Measurements from ENCODE around the gene FBXW11. TPM values are rescaled to one million over a fixed set of nuclear protein-coding genes. Genes with fewer than 3 reads are reported as not detected.

Gene FBXW11
- total RNA-seq, 1 experiment from 2014 or later, result 52.2 TPM

- TF ChIP-seq NR2C2 (CRISPR knock-in tag; IDR thresholded peaks at IDR 0.05) (no peak), NFATC4 (CRISPR knock-in tag; IDR thresholded peaks at IDR 0.05) (no peak), CREB1 (CRISPR knock-in tag; IDR thresholded peaks at IDR 0.05) (no peak)
- H3K36me3 Mint-ChIP-seq, result no peaks in the 10 kb centered on the region; the same call in 1 of the 2 replicates
- ATAC-seq, result no peak
- no peak overlapping the region for H3K27ac Mint-ChIP-seq
- H3K4me1 Mint-ChIP-seq, result peaks cover 14% of the 10 kb centered on the region
- H3K27me3 Mint-ChIP-seq (ENCODE audit: low read depth), result no peaks in the 10 kb centered on the region
- no peaks in the 10 kb centered on the region for H3K9me3 Mint-ChIP-seq
- ChIA-PET POLR2A (no interaction called here), CTCF (no interaction called here)
- no peak for DNase-seq (ENCODE audit: low spot score)
- no peak overlapping the region for H3K4me3 Mint-ChIP-seq
Measured at GRCh38 chr5:171897231-171897630, 109.2 kb downstream of the FBXW11 start.

DNA sequence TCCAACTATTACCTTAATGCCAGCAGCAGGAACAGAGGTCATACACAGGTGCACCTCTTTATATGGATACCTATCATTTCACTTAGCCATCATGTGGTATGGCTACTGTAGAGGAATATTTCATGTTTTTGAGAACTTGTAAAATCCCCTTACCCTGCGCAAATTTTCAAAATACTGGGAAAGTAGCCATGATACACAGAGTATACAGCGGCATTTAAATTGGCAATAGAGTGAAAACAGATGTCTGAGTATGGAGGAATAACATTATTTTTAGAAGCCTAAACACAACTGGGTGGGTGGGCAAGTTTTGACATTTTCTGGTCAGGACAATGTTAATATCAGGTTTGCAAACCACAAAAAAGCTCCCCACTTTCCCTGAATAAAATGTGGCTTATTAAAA is 111.4 kb downstream of the FBXW11 start:
- H3K4me1 Mint-ChIP-seq, result peaks cover 4% of the 10 kb centered on the region; the same call in 1 of the 2 replicates
- ChIA-PET POLR2A (no interaction called here), CTCF (no interaction called here)
- H3K27ac Mint-ChIP-seq, result no peak overlapping the region
- no peaks in the 10 kb centered on the region for H3K27me3 Mint-ChIP-seq (ENCODE audit: low read depth)
- DNase-seq (ENCODE audit: low spot score), result no peak
- H3K36me3 Mint-ChIP-seq, result peaks cover 11% of the 10 kb centered on the region
- no peaks in the 10 kb centered on the region for H3K9me3 Mint-ChIP-seq
- no peak overlapping the region for H3K4me3 Mint-ChIP-seq
- ATAC-seq, result no peak
- TF ChIP-seq IRF2 (CRISPR knock-in tag; IDR thresholded peaks at IDR 0.05; ENCODE audit: borderline replicate concordance, low read depth) (no peak), ELF4 (CRISPR knock-in tag; IDR thresholded peaks at IDR 0.05; ENCODE audit: low read depth) (no peak), MXD4 (CRISPR knock-in tag; IDR thresholded peaks at IDR 0.05; ENCODE audit: borderline replicate concordance) (no peak), TEAD4 (CRISPR knock-in tag; IDR thresholded peaks at IDR 0.05) (no peak), CREM (CRISPR knock-in tag; IDR thresholded peaks at IDR 0.05) (no peak), NR2C2 (CRISPR knock-in tag; IDR thresholded peaks at IDR 0.05) (no peak)
- TF ChIP-seq, protein P1, sequence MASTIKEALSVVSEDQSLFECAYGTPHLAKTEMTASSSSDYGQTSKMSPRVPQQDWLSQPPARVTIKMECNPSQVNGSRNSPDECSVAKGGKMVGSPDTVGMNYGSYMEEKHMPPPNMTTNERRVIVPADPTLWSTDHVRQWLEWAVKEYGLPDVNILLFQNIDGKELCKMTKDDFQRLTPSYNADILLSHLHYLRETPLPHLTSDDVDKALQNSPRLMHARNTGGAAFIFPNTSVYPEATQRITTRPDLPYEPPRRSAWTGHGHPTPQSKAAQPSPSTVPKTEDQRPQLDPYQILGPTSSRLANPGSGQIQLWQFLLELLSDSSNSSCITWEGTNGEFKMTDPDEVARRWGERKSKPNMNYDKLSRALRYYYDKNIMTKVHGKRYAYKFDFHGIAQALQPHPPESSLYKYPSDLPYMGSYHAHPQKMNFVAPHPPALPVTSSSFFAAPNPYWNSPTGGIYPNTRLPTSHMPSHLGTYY (CRISPR knock-in tag; IDR thresholded peaks at IDR 0.05), result no peak

GRCh38 chr5:171893290-171893886 is 113.0 kb downstream of the FBXW11 start:
- ChIA-PET CTCF (interaction anchor here (1.2 to 1.6 kb wide), 3 partner anchors 19 to 34 kb away, joined by 3 to 9 read pairs (median 4); no protein-coding TSS in a partner anchor), POLR2A (interaction anchor here (0.7 kb wide), 1 partner anchor 92 kb away, joined by 3 read pairs; no protein-coding TSS in a partner anchor)
- no peak overlapping the region for H3K4me3 Mint-ChIP-seq
- H3K36me3 Mint-ChIP-seq, result peaks cover 16% of the 10 kb centered on the region
- H3K27me3 Mint-ChIP-seq (ENCODE audit: low read depth), result no peaks in the 10 kb centered on the region
- H3K9me3 Mint-ChIP-seq, result no peaks in the 10 kb centered on the region
- H3K4me1 Mint-ChIP-seq, result no peaks in the 10 kb centered on the region
- H3K27ac Mint-ChIP-seq, result no peak overlapping the region
- ATAC-seq (no peak), DNase-seq (ENCODE audit: low spot score) (no peak)
- TF ChIP-seq ZNF317 (CRISPR knock-in tag; IDR thresholded peaks at IDR 0.05; ENCODE audit: borderline replicate concordance, low read depth) (no peak), JUN (CRISPR knock-in tag; IDR thresholded peaks at IDR 0.05) (no peak), TP53 (CRISPR knock-in tag; IDR thresholded peaks at IDR 0.05) (no peak), CREM (CRISPR knock-in tag; IDR thresholded peaks at IDR 0.05) (no peak), TEAD1 (CRISPR knock-in tag; IDR thresholded peaks at IDR 0.05) (no peak), TCF7 (CRISPR knock-in tag; IDR thresholded peaks at IDR 0.05; ENCODE audit: low read depth) (no peak), USF1 (CRISPR knock-in tag; IDR thresholded peaks at IDR 0.05) (no peak), CREB1 (CRISPR knock-in tag; IDR thresholded peaks at IDR 0.05) (no peak), ESRRA (CRISPR knock-in tag; IDR thresholded peaks at IDR 0.05; ENCODE audit: borderline replicate concordance) (no peak), ZMAT4 (CRISPR knock-in tag; IDR thresholded peaks at IDR 0.05) (no peak), ZNF219 (CRISPR knock-in tag; IDR thresholded peaks at IDR 0.05; ENCODE audit: borderline replicate concordance) (no peak), ELF4 (CRISPR knock-in tag; IDR thresholded peaks at IDR 0.05; ENCODE audit: low read depth) (no peak), AFF4 (CRISPR knock-in tag; IDR thresholded peaks at IDR 0.05; ENCODE audit: borderline replicate concordance) (no peak), FOXP1 (CRISPR knock-in tag; IDR thresholded peaks at IDR 0.05; ENCODE audit: borderline replicate concordance) (no peak), NR2C2 (CRISPR knock-in tag; IDR thresholded peaks at IDR 0.05) (no peak), RELA (CRISPR knock-in tag; IDR thresholded peaks at IDR 0.05; ENCODE audit: borderline replicate concordance) (no peak)
- TF ChIP-seq, protein P2, sequence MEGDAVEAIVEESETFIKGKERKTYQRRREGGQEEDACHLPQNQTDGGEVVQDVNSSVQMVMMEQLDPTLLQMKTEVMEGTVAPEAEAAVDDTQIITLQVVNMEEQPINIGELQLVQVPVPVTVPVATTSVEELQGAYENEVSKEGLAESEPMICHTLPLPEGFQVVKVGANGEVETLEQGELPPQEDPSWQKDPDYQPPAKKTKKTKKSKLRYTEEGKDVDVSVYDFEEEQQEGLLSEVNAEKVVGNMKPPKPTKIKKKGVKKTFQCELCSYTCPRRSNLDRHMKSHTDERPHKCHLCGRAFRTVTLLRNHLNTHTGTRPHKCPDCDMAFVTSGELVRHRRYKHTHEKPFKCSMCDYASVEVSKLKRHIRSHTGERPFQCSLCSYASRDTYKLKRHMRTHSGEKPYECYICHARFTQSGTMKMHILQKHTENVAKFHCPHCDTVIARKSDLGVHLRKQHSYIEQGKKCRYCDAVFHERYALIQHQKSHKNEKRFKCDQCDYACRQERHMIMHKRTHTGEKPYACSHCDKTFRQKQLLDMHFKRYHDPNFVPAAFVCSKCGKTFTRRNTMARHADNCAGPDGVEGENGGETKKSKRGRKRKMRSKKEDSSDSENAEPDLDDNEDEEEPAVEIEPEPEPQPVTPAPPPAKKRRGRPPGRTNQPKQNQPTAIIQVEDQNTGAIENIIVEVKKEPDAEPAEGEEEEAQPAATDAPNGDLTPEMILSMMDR (IDR thresholded peaks at IDR 0.05), result no peak
- TF ChIP-seq, protein P3, sequence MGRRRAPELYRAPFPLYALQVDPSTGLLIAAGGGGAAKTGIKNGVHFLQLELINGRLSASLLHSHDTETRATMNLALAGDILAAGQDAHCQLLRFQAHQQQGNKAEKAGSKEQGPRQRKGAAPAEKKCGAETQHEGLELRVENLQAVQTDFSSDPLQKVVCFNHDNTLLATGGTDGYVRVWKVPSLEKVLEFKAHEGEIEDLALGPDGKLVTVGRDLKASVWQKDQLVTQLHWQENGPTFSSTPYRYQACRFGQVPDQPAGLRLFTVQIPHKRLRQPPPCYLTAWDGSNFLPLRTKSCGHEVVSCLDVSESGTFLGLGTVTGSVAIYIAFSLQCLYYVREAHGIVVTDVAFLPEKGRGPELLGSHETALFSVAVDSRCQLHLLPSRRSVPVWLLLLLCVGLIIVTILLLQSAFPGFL (CRISPR knock-in tag; IDR thresholded peaks at IDR 0.05; ENCODE audit: borderline replicate concordance), result no peak
